SK-N-SH (cell line): ENCODE results near the gene SLC6A3. TPM values are rescaled to one million over a fixed set of nuclear protein-coding genes. Genes with fewer than 3 reads are reported as not detected.
A peak's percentile ranks its signal among the peaks of the same experiment; 100 is the strongest.

Experiments
- CTCF ChIA-PET: fragments of 300-600, 350-600 bp; formaldehyde crosslinking; extraction: SDS; loops from one replicate; lab custom pipeline; 2021; lab: Yijun Ruan, JAX
- POLR2A ChIA-PET: fragments of 350-600 bp; sonication (Branson Sonifier 250); formaldehyde crosslinking; extraction: SDS; loops from one replicate; lab custom pipeline; 2020; ENCODE audit warnings: antibody characterized with exemption, inconsistent platforms; lab: Yijun Ruan, JAX
- DNase-seq: peaks from one replicate; pipeline ENCODE4 v3.0.0; 2012
- H2AFZ ChIP-seq: fragments of 200-600 bp; sonication (generic); 2 replicates; pipeline ENCODE4 v1.8.1; 2016; ENCODE audit warnings: antibody characterized with exemption, mild to moderate bottlenecking, low read depth
- H3F3A ChIP-seq: fragments of 200-600 bp; sonication (generic); replicated peaks from 2 replicates; pipeline ENCODE3; 2016; ENCODE audit warnings: antibody characterized with exemption, mild to moderate bottlenecking; ENCODE audit not compliant: insufficient read depth
- H3K27ac ChIP-seq, 2 experiments: fragments of 200-500 bp in 1 of 2; fragments of 200-600 bp in 1 of 2; sonication (Bioruptor generic) in 1 of 2; sonication (generic), shearing (Covaris generic) in 1 of 2; 2 replicates each; pipeline versions ENCODE4 v1.5.1 to v1.6.1; 2014 to 2016; ENCODE audit warnings: low read depth in 2 of 2, inconsistent platforms in 1 of 2, low read length in 1 of 2, mild to moderate bottlenecking in 1 of 2, mixed read lengths in 1 of 2
- H3K27me3 ChIP-seq: fragments of 200-600 bp; sonication (generic), shearing (Covaris generic); 2 replicates; pipeline ENCODE4 v1.6.1; 2016; ENCODE audit warnings: mixed run types; ENCODE audit not compliant: insufficient read depth
- H3K36me3 ChIP-seq, 2 experiments: fragments of 200-500 bp in 1 of 2; fragments of 200-600 bp in 1 of 2; sonication (Bioruptor generic) in 1 of 2; sonication (generic) in 1 of 2; replicated peaks in 1 of 2; 2 replicates each; pipeline versions ENCODE3 to v1.5.1; 2014 to 2016; ENCODE audit warnings: low read length in 1 of 2, mild to moderate bottlenecking in 1 of 2; ENCODE audit not compliant: insufficient read depth in 2 of 2, control insufficient read depth in 1 of 2
- H3K4me1 ChIP-seq, 2 experiments: fragments of 200-500 bp in 1 of 2; fragments of 200-600 bp in 1 of 2; sonication (Bioruptor generic) in 1 of 2; sonication (generic), shearing (Covaris generic) in 1 of 2; 2 replicates each; pipeline versions ENCODE4 v1.5.1 to v1.6.1; 2014 to 2016; ENCODE audit warnings: low read depth in 1 of 2, low read length in 1 of 2, mixed run types in 1 of 2; ENCODE audit not compliant: insufficient read depth in 2 of 2, control insufficient read depth in 1 of 2
- H3K4me2 ChIP-seq: fragments of 200-600 bp; sonication (generic), shearing (Covaris generic); 2 replicates; pipeline ENCODE4 v1.6.1; 2017; ENCODE audit warnings: mixed run types
- H3K4me3 ChIP-seq, 2 experiments: fragments of 200-500 bp in 1 of 2; fragments of 200-600 bp in 1 of 2; sonication (Bioruptor generic) in 1 of 2; sonication (generic), shearing (Covaris generic) in 1 of 2; 2 replicates each; pipeline versions ENCODE4 v1.5.1 to v1.8.1; 2014 to 2016; ENCODE audit warnings: low read depth in 2 of 2, inconsistent platforms in 1 of 2, low read length in 1 of 2, mild to moderate bottlenecking in 1 of 2, mixed read lengths in 1 of 2, moderate library complexity in 1 of 2
- H3K79me2 ChIP-seq: fragments of 200-600 bp; sonication (generic); 2 replicates; pipeline ENCODE4 v1.8.1; 2017; ENCODE audit warnings: mild to moderate bottlenecking; ENCODE audit not compliant: insufficient read depth
- H3K9ac ChIP-seq: fragments of 200-600 bp; sonication (generic); 2 replicates; pipeline ENCODE4 v1.6.1; 2017; ENCODE audit warnings: mixed run types
- H3K9me2 ChIP-seq: fragments of 200-600 bp; sonication (generic); 2 replicates; pipeline ENCODE4 v1.6.1; 2017; ENCODE audit warnings: mixed run types
- H3K9me3 ChIP-seq: fragments of 200-600 bp; sonication (generic); 2 replicates; pipeline ENCODE4 v1.6.1; 2017; ENCODE audit warnings: mixed run types, mild to moderate bottlenecking, moderate library complexity
- H4K20me1 ChIP-seq: fragments of 200-600 bp; sonication (generic); 2 replicates; pipeline ENCODE4 v1.6.1; 2017; ENCODE audit warnings: mild to moderate bottlenecking, mixed run types; ENCODE audit not compliant: insufficient read depth
- CHD2 ChIP-seq: fragments of 150-350 bp; IDR thresholded peaks from 2 replicates; pipeline ENCODE4 v1.6.1; 2018; ENCODE audit warnings: low read length; ENCODE audit not compliant: partially characterized antibody
- FOSL2 ChIP-seq: IDR thresholded peaks from 2 replicates; pipeline ENCODE4 v1.4.0; 2012; ENCODE audit warnings: low read depth, mild to moderate bottlenecking, moderate library complexity, borderline replicate concordance
- FOXJ3 ChIP-seq: sonication (generic); formaldehyde crosslinking; IDR thresholded peaks from 2 replicates; pipeline ENCODE4 v1.5.1; 2020; ENCODE audit warnings: mild to moderate bottlenecking, missing genetic modification reagents
- GABPA ChIP-seq: IDR thresholded peaks from 2 replicates; pipeline ENCODE4 v1.4.0; 2012; ENCODE audit warnings: low read depth, mild to moderate bottlenecking
- GATA2 ChIP-seq: sonication (generic); formaldehyde crosslinking; IDR thresholded peaks from 2 replicates; pipeline ENCODE4 v1.5.0; 2020; ENCODE audit warnings: mild to moderate bottlenecking, missing genetic modification reagents
- JUND ChIP-seq: IDR thresholded peaks from 2 replicates; pipeline ENCODE4 v1.4.0; 2012
- MEF2A ChIP-seq: IDR thresholded peaks from 2 replicates; pipeline ENCODE4 v1.4.0; 2012; ENCODE audit warnings: low read depth, borderline replicate concordance
- MXI1 ChIP-seq: IDR thresholded peaks from 2 replicates; pipeline ENCODE4 v1.6.1; 2012; ENCODE audit warnings: mild to moderate bottlenecking, low read depth, low read length, improper control_type of control experiment
- NRF1 ChIP-seq: IDR thresholded peaks from 2 replicates; pipeline ENCODE4 v1.6.1; 2012; ENCODE audit warnings: low read depth, mild to moderate bottlenecking, low read length
- REST ChIP-seq: IDR thresholded peaks from 2 replicates; pipeline ENCODE4 v1.6.1; 2012; ENCODE audit warnings: mild to moderate bottlenecking, low read depth, low read length, moderate library complexity
- RFX5 ChIP-seq: IDR thresholded peaks from 2 replicates; pipeline ENCODE4 v1.6.1; 2012; ENCODE audit warnings: mild to moderate bottlenecking, improper control_type of control experiment, low read length
- RXRA ChIP-seq: IDR thresholded peaks from 2 replicates; pipeline ENCODE4 v1.4.0; 2012; ENCODE audit warnings: low read depth, mild to moderate bottlenecking, borderline replicate concordance
- SIN3A ChIP-seq: IDR thresholded peaks from 2 replicates; pipeline ENCODE4 v1.6.1; 2012; ENCODE audit warnings: low read depth, mild to moderate bottlenecking, low read length, moderate library complexity, borderline replicate concordance
- TAF1 ChIP-seq: IDR thresholded peaks from 2 replicates; pipeline ENCODE4 v1.6.1; 2012; ENCODE audit warnings: low read depth, mild to moderate bottlenecking, low read length, moderate library complexity, borderline replicate concordance
- USF1 ChIP-seq: IDR thresholded peaks from 2 replicates; pipeline ENCODE4 v1.4.0; 2012; ENCODE audit warnings: low read depth, borderline replicate concordance
- WGBS: methylation state at CpG from one replicate; pipeline ENCODE4 v1.1.6; 2017; ENCODE audit warnings: low lambda C conversion rate; 5-methylcytosine and 5-hydroxymethylcytosine counted together
- polyA plus RNA-seq, 3 experiments: library from polyadenylated mRNA; depleted of rRNA; stranded (reverse); fragments of >200 nt; gene quantifications; 2 replicates each; pipeline ENCODE4 v1.2.3, GENCODE V29; 2012
- TF ChIP-seq, protein P1 (sequence below): fragments of 200-600 bp; sonication (generic); IDR thresholded peaks from 2 replicates; pipeline ENCODE4 v1.6.1; 2017; ENCODE audit warnings: antibody characterized with exemption, mild to moderate bottlenecking, moderate library complexity
- TF ChIP-seq, protein P2 (sequence below): IDR thresholded peaks from 2 replicates; pipeline ENCODE4; 2012
- TF ChIP-seq, protein P3 (sequence below): IDR thresholded peaks from 2 replicates; pipeline ENCODE4 v1.4.0; 2012; ENCODE audit warnings: low read depth, borderline replicate concordance

Gene SLC6A3
- polyA plus RNA-seq, 1 of the 3 experiments (the other 2 are of a cell fraction), result not detected

DNA sequence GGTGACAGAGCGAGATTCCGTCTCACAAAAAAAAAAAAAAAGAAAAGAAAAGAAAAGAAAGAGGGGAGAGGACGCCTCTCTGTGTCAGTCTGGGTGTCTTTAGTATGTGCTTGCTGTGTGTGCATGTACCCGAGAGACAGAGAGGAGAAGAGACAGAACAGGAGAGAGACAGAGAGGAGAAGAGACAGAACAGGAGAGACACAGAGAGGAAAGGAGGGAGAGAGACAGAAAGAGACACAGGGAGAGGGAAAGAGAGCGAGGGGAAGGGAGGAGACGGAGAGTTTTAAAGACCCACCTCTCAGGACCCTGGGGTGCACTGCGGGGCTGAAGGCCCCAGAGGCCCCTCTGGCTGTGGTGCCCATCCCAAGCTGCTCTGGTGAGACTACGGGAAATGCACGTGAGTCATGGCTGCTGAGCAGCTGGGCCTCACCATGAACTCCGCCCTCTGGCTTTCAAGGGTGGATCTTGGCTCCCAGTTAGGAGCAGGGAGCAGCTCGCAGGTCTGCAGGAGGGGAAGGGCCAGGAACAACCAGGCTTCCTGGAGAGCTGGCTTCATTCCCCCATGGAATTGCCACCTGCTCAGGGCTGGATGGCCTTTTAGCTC lies 7.9 kb downstream of the SLC6A3 start:
- Histone ChIP-seq H4K20me1 (no peaks in the 10 kb centered on the region), H3K9me3 (no peaks in the 10 kb centered on the region), H2AFZ (no peak overlapping the region), H3K9ac (no peak overlapping the region), H3K27ac (no peak overlapping the region), H3K79me2 (no peaks in the 10 kb centered on the region), H3K36me3 (no peaks in the 10 kb centered on the region), H3K4me1 (no peaks in the 10 kb centered on the region), H3K4me2 (no peak overlapping the region), H3F3A (no peaks in the 10 kb centered on the region), H3K9me2 (no peaks in the 10 kb centered on the region), H3K4me3 (no peak overlapping the region)
- 30% methylated on average over 9 of the region's 11 CpGs for WGBS
- CTCF ChIA-PET, result no interaction called here
- DNase-seq, result peak; percentile 42
- TF ChIP-seq REST, result no peak
- TF ChIP-seq FOSL2, result peak; percentile 19; the same call in 1 of the 2 replicates
- TF ChIP-seq, all 33 proteins: peak for 1
- POLR2A ChIA-PET, result no interaction called here
- peaks cover 30% of the 10 kb centered on the region for H3K27me3 ChIP-seq

DNA sequence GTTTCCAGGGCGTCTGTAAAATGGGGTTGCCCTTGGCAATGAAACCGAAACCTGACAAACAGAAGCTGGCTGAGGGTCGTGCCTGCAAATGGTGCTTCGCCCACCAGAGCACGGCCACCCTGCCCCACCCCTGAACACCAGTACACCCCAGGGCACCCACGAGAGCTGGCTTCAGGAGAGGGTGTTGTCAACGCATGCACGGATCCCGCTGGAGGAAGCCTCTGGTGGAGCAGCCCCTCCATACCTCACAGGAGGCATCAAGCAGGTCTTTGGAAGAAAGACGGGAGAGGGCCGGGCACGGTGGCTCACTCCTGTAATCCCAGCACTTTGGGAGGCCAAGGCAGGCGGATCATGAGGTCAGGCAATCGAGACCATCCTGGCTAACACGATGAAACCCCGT lies 8.6 kb downstream of the SLC6A3 start:
- no peaks in the 10 kb centered on the region for H3K9me2 ChIP-seq
- H2AFZ ChIP-seq, result no peak overlapping the region
- ChIA-PET CTCF (no interaction called here), POLR2A (no interaction called here)
- H3K9ac ChIP-seq, result no peak overlapping the region
- 26% methylated on average over 14 of the region's 16 CpGs for WGBS
- no peaks in the 10 kb centered on the region for H3K9me3 ChIP-seq
- DNase-seq, result no peak
- no peaks in the 10 kb centered on the region for H3K79me2 ChIP-seq
- H3K27ac ChIP-seq, result no peak overlapping the region
- H3K4me1 ChIP-seq, result no peaks in the 10 kb centered on the region
- no peak overlapping the region for H3K4me3 ChIP-seq
- H3F3A ChIP-seq, result no peaks in the 10 kb centered on the region
- H3K27me3 ChIP-seq, result peaks cover 23% of the 10 kb centered on the region
- H3K4me2 ChIP-seq, result no peak overlapping the region
- no peaks in the 10 kb centered on the region for H4K20me1 ChIP-seq
- H3K36me3 ChIP-seq, result no peaks in the 10 kb centered on the region
- TF ChIP-seq FOSL2, result no peak
- TF ChIP-seq, protein P1, sequence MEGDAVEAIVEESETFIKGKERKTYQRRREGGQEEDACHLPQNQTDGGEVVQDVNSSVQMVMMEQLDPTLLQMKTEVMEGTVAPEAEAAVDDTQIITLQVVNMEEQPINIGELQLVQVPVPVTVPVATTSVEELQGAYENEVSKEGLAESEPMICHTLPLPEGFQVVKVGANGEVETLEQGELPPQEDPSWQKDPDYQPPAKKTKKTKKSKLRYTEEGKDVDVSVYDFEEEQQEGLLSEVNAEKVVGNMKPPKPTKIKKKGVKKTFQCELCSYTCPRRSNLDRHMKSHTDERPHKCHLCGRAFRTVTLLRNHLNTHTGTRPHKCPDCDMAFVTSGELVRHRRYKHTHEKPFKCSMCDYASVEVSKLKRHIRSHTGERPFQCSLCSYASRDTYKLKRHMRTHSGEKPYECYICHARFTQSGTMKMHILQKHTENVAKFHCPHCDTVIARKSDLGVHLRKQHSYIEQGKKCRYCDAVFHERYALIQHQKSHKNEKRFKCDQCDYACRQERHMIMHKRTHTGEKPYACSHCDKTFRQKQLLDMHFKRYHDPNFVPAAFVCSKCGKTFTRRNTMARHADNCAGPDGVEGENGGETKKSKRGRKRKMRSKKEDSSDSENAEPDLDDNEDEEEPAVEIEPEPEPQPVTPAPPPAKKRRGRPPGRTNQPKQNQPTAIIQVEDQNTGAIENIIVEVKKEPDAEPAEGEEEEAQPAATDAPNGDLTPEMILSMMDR, result no peak
- TF ChIP-seq, protein P2, sequence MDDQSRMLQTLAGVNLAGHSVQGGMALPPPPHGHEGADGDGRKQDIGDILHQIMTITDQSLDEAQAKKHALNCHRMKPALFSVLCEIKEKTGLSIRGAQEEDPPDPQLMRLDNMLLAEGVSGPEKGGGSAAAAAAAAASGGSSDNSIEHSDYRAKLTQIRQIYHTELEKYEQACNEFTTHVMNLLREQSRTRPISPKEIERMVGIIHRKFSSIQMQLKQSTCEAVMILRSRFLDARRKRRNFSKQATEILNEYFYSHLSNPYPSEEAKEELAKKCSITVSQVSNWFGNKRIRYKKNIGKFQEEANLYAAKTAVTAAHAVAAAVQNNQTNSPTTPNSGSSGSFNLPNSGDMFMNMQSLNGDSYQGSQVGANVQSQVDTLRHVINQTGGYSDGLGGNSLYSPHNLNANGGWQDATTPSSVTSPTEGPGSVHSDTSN, result no peak
- no peak for TF ChIP-seq RFX5
- no peak for TF ChIP-seq GATA2 (CRISPR knock-in tag)
- no peak for TF ChIP-seq MXI1
- no peak for TF ChIP-seq USF1
- no peak for TF ChIP-seq GABPA
- TF ChIP-seq, protein P3, sequence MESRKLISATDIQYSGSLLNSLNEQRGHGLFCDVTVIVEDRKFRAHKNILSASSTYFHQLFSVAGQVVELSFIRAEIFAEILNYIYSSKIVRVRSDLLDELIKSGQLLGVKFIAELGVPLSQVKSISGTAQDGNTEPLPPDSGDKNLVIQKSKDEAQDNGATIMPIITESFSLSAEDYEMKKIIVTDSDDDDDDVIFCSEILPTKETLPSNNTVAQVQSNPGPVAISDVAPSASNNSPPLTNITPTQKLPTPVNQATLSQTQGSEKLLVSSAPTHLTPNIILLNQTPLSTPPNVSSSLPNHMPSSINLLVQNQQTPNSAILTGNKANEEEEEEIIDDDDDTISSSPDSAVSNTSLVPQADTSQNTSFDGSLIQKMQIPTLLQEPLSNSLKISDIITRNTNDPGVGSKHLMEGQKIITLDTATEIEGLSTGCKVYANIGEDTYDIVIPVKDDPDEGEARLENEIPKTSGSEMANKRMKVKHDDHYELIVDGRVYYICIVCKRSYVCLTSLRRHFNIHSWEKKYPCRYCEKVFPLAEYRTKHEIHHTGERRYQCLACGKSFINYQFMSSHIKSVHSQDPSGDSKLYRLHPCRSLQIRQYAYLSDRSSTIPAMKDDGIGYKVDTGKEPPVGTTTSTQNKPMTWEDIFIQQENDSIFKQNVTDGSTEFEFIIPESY, result no peak
- no peak for TF ChIP-seq JUND
- no peak for TF ChIP-seq MEF2A
- TF ChIP-seq SIN3A, result no peak
- TF ChIP-seq TAF1, result no peak
- TF ChIP-seq CHD2, result no peak
- TF ChIP-seq RXRA, result no peak
- TF ChIP-seq NRF1, result no peak
- TF ChIP-seq FOXJ3 (CRISPR knock-in tag), result no peak
